ENCODE data around the gene UBASH3B.
"Not testable (repeated sequence)": the region's sequence is repeated elsewhere in the genome, so short reads cannot be mapped to it uniquely, and the experiment has no call there.

The UBASH3B gene

GRCh38 chr11:122711831-122712381 is 56.4 kb downstream of the UBASH3B start:
- peak; percentile 47 for DNase-seq

- DNase-seq: no peak
These were observed 58.5 kb downstream of the UBASH3B start for GRCh38 chr11:122714004-122714403.

- no peak for DNase-seq
These were observed 59.0 kb downstream of the UBASH3B start for GRCh38 chr11:122714484-122714883.

- peak; percentile 31 for DNase-seq
These were observed 60.3 kb downstream of the UBASH3B start for GRCh38 chr11:122715548-122716440.

- no peak for DNase-seq
These were observed 61.8 kb downstream of the UBASH3B start for GRCh38 chr11:122717264-122717867.

GRCh38 chr11:122720107-122720881 is 64.8 kb downstream of the UBASH3B start:
- no peak for DNase-seq

- DNase-seq: no peak
These were observed 65.9 kb downstream of the UBASH3B start for GRCh38 chr11:122721201-122721963.

- DNase-seq: no peak
These were observed 66.4 kb downstream of the UBASH3B start for GRCh38 chr11:122721964-122722266.

GRCh38 chr11:122723106-122723505 is 67.6 kb downstream of the UBASH3B start:
- no peak for DNase-seq

- DNase-seq: no peak
These were observed 68.1 kb downstream of the UBASH3B start for GRCh38 chr11:122723576-122723975.

- DNase-seq: no peak
These were observed 69.0 kb downstream of the UBASH3B start for GRCh38 chr11:122724520-122724919.

GRCh38 chr11:122726028-122726427 is 70.5 kb downstream of the UBASH3B start:
- DNase-seq: no peak

GRCh38 chr11:122727101-122727929 is 71.8 kb downstream of the UBASH3B start:
- DNase-seq: no peak

- no peak for DNase-seq
These were observed 73.0 kb downstream of the UBASH3B start for GRCh38 chr11:122728561-122728960.

GRCh38 chr11:122729139-122729538 is 73.6 kb downstream of the UBASH3B start:
- no peak for DNase-seq

GRCh38 chr11:122730694-122731093 is 75.2 kb downstream of the UBASH3B start:
- DNase-seq: not testable (repeated sequence)

GRCh38 chr11:122731500-122731913 is 76.0 kb downstream of the UBASH3B start:
- DNase-seq: no peak

- DNase-seq: no peak
These were observed 77.1 kb downstream of the UBASH3B start for GRCh38 chr11:122732342-122733315.

- no peak for DNase-seq
These were observed 77.8 kb downstream of the UBASH3B start for GRCh38 chr11:122733318-122733717.

GRCh38 chr11:122734848-122735496 is 79.5 kb downstream of the UBASH3B start:
- DNase-seq: no peak
